Stimulated activated CD4-positive, alpha-beta T cell treated with anti-CD3 and anti-CD28 coated beads, TNF-alpha, amount 100 ng/mL, for 48 hours (primary cell): ENCODE data around the gene SLC23A1.
"Not testable (repeated sequence)": the region's sequence is repeated elsewhere in the genome, so short reads cannot be mapped to it uniquely, and the experiment has no call there.

ENCODE experiments used
- DNase-seq, 3 donors: peaks; one replicate each; pipeline ENCODE4 v3.0.0-alpha.2; 2020; ENCODE audit warnings: low read depth in 3 of 3

SLC23A1 gene

DNA sequence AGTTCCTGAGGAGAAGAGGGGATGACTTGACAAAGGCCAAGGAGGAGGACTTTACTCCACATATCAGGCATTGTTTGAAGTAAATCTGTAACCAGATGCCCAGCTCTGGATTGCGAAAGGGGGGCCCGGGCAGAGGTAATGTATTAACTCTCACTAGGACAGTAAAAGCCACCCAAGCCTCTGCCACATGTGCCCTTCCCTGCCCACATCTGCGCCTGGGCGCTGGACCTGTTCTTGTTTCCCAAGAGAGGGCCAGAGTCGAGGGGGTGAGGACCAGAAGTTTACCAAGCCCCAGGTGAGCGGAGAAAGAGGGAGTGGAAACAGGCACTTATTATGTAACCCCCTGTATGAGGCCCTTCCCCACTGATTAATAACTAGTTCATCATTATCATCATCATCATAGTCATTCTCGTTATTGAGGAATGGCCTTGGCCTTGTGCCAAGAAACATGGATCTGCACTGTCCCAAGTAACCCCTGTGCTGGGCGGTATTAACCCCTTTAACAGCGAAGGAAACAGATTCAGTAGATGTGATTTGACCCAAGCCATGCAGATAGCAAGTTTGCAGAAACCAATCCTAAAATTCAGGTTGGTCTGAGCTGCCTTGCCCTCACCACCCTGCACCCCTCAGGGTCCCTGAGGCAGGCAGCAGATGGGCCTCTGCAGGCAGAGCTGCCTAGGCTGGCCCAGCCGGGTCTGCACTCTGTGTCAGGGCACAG lies at the start of gene SLC23A1:
SLC23A1 (minus strand) TSS at position 23 of the 718 bp plus-strand sequence. CDS start 44 bp downstream, outside the sequence.
- DNase-seq: no peak

GRCh38 chr5:139431706-139432105 lies 48.6 kb upstream of the SLC23A1 start:
- no peak for DNase-seq

DNA sequence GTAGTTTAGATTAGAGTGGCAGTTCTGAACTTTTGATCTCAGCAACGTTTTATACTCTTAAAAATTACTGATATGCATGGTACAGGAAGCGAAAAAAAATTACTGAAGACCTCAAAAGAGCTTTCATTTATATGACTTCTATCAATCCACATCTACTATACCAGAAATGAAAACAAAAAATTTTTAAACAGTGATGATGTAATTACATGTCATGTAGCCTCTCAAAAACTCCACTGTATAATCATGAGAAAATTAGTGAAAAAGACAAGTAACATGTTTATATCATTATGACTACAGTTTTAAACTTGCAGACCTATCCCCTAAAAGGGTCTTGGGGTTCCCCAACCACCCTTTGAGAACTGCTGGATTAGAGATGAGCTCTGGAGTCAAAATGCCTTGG lies 46.9 kb upstream of the SLC23A1 start:
- DNase-seq: no peak

DNA sequence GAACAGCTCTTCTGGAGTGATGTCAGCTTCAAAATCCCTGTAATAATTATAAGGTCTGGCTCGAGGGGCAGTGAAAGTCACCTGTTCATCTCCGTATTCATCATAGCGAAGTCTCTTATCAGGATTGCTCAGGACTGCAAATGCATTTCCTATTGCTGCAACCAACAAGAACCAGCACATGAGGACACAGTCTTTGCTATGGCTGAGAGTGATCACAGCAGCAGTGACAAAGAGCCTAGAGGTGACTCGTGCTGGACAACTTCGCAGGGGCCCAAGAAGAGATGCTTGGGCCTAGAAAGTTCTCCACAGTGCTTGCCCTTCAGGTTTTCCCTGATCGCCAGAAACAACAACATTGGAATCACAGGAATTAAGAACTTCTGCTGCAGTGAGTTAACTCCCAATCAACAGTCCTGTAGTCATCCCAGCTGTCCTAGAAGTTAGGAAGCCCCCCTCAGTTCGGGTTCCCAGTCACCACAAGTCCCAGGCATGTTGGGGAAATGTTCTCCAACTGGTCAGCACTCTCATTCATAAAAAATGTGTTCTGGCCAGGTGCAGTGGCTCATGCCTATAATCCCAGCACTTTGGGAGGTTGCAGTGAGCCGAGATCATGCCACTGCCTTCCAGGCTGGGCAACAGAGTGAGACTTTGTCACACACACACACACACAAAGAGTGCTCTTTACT lies 43.2 kb upstream of the SLC23A1 start:
- no peak for DNase-seq

- DNase-seq: no peak
Measured at GRCh38 chr5:139425497-139425896, 42.4 kb upstream of the SLC23A1 start.

DNA sequence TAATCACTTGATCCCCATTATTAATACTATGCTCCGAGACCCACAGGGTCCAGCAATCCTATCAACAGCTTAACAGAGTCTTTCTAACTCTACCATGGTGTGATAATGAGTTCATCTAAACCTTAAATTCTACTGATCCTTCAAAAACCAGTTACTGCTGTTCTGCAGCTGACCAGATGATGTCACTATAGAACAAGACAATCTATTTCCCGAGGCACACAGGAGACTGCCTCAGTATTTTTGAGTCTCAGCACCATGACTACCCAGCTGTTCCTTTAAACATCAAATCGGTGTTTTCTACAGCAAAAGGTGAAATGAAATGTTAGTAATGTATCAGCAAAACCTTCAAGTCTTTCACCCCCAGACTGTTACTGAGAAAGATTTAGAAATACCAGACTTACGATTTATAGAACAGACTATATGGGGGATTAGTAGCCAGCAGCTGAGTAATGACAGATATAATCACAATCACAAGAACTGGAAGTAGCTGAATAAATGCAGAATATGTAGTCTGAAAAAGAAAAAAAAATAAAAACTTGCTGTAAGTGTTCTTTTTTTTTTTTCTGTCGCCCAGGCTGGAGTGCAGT lies 39.3 kb upstream of the SLC23A1 start:
- peak in 1 of 3 donors; percentile 34 for DNase-seq

DNA sequence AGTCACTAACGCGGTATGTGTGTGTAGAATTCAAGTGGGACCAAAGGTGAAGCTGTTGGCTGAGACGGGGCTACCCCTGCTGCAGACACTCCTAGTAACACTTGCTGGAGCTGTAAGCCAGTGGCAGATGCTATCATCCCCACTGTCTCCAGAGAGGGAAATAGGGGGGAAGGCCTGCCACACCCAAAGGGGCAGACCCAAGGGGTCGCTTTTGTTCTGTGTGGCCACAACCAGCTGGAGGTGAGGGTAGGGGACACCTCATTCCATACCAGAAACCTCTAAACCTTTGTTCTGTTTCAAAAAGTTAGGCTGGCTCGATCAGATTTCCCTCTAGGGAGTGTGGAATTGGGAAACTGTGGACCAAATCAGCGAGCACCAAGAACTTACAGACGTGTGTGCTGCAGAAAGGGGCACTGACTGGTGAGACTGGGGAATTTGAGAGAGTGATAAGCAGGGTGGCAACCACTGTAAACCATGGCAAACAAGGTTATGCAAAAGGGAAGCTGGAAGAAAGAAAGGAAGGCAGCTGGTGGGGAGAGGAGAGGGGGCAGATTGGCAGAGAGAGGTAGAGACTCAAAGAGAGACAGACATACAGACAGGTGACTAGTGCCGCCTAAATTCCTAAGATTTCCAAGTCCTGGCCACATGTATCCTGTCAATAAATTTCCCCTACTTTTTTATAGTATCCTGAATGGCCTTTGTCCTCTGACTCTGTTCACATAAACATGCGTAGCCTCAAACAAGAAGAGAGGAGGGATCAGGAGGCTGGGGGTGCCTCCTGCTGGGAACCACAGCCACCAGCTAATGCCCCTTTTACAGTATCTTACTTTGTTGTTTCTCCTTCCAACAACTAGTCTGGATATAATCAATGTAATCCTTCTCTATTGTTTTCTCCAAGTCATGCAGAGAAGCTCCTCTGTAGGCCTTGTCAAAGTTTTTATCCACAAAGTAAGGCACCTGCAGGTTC lies 36.4 kb upstream of the SLC23A1 start:
- DNase-seq: no peak

- DNase-seq: no peak
Measured at GRCh38 chr5:139418793-139419192, 35.7 kb upstream of the SLC23A1 start.

- DNase-seq: no peak
Measured at GRCh38 chr5:139417214-139417613, 34.1 kb upstream of the SLC23A1 start.

DNA sequence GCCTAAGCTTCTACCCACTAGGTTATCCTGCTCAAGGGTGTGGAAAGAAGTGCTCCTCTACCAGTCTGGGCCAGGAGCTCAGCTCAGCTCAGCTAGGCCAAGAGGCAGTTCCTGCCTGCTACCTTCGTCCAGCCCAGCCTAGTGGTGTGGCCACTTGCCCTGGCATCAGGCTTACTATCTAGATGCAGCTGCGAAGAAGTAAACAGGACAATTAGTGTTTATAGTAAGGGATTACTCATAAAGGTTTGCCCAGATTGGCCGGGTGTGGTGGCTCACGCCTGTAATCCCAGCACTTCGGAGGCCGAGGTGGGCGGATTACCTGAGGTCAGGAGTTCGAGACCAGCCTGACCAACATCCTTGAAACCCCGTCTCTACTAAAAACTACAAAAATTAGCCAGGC lies 33.6 kb upstream of the SLC23A1 start:
- no peak for DNase-seq

GRCh38 chr5:139415869-139416268 lies 32.8 kb upstream of the SLC23A1 start:
- DNase-seq: no peak

GRCh38 chr5:139415221-139415861 lies 32.2 kb upstream of the SLC23A1 start:
- DNase-seq: no peak

DNA sequence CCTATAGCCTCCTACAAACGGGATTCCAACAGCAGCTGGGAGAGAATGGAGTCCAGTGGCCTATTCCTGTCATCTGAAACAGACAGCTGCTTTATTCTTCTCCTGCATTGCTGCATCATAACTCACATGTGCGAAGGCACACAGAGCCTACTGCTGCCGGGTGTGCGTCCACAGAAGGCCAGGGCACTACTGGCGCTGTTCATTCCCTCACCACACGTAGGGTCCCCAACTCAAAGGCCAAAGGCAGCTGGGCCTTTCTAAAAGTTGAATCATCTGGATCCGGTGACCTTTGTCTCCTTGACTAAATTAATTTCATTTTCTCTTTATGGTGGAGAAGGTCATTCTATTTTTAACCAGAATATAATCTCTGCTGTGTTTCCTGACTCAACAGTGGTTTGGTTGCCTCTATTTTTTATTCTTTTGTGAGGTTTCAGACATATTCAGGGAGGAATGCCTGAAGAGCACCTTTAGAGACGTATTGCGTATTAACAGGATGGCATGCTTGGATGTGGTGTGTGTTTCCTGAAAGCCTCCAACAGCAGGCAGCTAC lies 31.6 kb upstream of the SLC23A1 start:
- no peak for DNase-seq

GRCh38 chr5:139413963-139414362 lies 30.9 kb upstream of the SLC23A1 start:
- no peak for DNase-seq

- no peak for DNase-seq
Measured at GRCh38 chr5:139413153-139413552, 30.1 kb upstream of the SLC23A1 start.

GRCh38 chr5:139410993-139411828 lies 28.1 kb upstream of the SLC23A1 start:
- no peak for DNase-seq

- no peak for DNase-seq
Measured at GRCh38 chr5:139410121-139410992, 27.3 kb upstream of the SLC23A1 start.

DNA sequence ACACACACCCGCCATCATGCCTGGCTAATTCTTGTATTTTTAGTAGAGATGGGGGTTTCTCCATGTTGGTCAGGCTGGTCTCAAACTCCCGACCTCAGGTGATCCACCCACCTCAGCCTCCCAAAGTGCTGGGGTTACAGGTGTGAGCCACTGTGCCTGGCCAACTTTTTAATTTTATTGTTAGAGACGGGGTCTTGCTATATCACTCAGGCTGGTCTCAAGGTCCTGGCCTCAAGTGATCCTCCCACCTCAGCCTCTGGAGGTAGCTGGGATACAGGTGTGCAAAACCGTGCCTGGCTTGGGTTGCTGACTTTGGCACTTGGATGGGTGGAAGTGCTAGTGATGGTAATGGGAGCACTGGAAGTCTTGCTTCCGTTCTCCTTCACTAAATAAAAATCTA lies 26.0 kb upstream of the SLC23A1 start:
- not testable (repeated sequence) for DNase-seq

DNA sequence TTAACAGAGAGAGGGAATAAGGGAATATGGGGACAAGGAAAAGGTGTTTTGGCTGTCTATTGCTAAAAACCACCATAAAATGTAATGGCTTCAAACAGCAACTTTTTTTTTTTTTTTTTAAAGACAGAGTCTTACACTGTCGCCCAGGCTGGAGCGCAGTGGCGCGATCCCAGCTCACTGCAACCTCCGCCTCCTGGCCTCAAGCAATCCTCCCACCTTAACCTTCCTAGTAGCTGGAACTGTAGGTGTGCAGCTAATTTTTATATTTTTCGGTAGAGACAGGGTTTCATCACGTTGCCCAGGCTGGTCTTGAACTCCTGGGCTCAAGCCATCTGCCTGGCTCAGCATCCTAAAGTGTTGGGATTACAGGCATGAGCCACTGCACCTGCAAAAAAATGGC lies 25.1 kb upstream of the SLC23A1 start:
- DNase-seq: no peak
